NOMO-1 treated with dmso at 0.1 percent for 144 hours (cell line): ENCODE results near the gene TCP11.

Source experiments
- DNase-seq: peaks from one replicate; lab custom pipeline; 2025; ENCODE audit not compliant: unreplicated experiment; lab: John Stamatoyannopoulos, UW

TCP11 gene

DNA sequence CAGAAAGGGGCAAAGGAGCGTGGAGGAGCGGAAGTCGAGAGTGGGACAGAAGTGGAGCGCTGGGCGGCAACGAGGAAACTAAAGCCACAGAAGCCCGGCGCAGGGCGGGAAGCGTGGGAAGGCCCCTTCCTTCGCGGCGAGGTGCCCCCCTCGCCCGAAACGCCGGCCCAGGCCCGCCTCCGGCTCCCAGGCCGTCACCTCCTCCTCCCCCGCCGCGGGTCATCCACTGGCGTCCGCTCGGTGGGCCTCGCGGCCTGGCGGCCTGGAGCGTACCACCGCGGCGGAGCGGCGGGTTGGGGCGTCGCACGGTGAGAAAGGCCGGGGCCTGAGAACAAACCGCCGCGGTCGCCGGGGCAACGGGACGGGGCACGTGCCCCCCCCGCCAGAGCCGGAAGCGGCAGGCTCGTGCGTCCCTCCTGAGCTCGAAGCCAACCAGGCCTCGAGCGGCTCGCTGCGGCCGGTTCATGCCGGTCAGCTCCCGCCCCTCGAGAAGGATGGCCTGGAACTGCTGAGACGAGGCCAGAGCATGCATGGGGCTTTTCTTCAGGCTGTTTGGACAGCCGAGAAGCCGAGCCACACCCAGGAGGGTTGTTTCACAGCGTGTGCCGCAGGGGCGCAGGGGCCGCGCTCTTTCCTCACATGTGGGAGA, at the start of gene TCP11:
TCP11 (minus strand) TSS at position 333 of the 649 bp plus-strand sequence. CDS start 469 bp downstream, outside the sequence.
- DNase-seq: no peak

DNA sequence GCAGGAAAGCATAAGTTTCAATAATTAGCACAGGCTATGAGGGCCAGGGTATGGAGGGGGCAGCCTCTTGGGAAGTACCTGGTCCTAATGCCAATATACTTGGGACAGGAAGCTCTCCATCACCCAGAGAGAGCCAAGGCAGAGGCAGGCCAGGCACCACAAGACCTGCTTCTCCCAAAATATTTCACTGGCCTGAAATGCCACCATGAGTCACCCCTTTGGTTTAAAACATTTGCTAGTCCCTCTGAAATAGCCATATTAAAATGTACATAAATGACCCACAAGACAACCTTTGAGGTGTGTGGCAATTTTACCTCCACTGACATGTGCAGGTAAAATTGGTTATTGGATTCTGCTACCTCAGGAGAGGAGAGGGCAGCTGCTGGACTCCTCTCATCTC, 49.2 kb upstream of the TCP11 start:
- DNase-seq: no peak

DNA sequence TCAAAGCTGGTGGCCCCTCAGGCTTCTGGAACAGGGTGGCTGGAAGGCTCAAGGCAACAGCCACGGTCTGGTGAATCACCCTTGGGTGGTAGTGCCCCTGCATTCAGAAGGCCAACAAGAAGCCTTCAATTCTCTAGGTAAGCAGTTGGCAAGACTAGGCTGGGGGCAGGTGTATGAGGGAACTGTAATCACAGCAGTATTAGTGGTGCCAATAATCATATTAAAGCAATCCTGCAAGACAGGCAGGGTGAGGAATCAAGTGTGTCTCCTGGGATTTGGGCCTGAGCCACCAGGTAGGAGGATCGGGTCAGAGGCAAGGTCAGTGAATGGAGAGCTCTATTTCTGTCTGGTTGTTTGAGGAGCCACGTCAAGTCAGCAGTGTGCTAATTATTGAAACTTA, 47.7 kb upstream of the TCP11 start:
- DNase-seq: no peak

DNA sequence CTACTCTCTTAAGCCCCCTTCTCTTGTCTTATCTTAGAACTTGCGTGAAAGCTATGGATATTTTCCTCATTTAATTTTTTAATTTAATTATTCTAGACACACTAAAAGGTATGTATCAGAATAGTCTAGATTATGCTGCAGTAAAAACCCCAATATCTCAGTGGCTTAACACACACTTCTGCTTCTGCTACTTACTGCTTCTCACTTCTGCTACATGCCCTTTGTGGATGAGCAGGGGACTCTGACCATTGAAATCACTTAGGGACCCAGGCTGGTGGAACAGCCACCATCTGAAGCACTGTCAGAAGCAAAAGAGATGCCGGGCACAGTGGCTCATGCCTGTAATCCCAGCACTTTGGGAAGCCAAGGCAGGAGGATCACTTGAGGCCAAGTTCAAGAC, 45.4 kb upstream of the TCP11 start:
- no peak for DNase-seq

DNA sequence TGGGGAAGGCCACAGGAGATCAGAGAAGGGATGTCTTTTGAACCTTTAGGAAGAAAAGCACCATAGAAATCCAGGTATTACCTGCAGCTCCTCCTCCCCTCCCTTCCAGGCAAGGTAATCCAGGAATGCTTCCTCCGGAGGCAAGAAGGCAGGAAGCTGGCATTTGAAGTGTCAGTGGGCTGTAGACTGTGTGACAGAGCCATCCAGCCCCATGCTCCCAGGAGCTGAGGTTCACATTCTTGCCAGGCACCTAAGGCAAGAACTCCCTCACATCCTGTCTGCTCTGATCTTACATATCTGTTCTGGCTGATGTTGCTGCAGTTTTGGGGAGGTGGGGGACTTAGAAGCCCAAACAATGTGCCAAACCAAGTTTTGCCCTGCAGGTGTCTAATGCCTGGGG, 44.8 kb upstream of the TCP11 start:
- no peak for DNase-seq

DNA sequence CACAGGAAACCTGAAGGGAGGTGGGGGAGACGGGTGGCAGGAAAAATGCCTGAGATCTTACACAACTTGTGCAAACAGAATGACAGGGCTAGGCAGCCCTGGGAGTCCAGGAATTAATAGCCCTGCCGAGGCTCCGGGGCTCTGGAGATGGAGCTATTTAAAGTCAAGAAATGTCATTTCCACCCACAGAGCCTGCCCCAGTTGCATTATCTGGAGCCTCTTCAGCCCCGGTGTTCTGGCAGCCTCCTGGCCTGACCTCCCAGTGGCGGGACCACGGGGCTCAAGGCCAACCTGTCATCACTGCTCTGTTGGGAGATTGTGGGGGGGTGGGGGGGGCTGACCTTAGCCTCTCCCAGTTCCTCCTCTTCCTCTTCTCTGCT, 44.2 kb upstream of the TCP11 start:
- no peak for DNase-seq

DNA sequence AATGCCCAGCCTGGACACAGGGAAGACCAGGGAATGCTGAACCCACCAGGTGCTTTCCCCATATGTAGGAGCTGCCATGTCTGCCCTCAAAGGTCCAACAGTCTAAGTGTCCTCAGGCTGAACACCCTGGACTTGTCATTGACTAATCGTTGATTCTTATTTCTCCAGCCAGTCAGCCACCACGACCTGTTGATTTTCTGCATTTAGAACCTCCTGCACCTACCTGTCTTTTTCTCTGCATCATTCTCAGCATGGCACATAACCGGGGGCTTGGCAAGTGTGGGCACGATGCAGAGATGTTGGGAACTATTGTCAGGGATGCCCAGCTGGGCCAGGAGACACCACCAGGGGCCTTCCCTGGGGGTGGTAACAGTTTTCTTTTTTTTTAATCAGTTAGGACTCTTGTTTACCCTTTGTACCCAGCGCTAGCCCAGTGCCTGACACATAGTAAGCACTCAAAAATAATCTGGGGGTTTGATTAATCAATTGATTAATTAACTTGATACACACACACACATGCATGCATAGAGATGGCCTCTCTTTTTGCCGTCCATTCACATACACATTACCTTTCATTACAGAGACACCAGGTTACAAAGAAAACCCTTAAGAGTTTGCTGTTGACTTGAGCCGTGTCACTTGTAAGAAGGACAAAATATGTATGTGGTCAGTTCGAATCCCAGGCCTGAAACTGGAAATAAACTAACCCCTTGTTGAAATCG, 43.6 kb upstream of the TCP11 start:
- no peak for DNase-seq

DNA sequence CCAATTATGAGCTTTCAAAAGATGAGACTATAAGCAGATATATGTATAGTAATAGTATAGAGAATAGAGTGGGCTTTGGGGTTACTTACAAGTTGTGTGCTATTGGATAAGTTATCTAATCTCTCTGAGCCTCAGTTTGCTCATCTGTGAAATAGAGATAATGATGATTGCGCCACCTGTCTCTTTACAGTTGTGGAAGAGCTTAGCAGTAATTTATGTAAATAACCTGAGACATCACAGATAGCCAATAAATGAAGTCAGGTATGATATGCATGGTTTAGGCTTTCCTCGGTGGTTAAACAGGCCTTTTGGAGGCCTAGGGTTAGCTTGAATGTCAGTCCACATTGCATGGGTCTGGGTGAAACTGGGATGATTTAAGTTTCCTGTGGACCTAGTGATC, 42.8 kb upstream of the TCP11 start:
- DNase-seq: no peak

DNA sequence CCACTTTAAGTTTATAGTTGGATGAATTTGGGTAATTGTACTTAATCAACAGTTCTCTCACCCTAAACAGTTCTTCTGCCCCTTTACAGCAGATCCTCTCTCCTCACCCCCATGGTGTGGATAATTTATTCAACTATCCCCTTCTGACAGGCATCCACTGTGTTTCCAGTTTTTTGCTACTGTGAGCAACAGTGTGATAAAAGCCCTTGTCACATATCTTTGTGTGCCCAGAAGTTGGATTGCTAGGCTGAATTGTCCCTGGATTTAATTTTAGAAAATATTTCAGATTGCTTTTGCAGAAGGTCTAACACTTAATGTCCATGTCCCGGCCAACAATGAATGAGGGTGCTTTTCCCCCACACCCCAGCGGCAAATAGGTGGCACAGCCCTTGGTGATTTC, 42.1 kb upstream of the TCP11 start:
- DNase-seq: no peak

DNA sequence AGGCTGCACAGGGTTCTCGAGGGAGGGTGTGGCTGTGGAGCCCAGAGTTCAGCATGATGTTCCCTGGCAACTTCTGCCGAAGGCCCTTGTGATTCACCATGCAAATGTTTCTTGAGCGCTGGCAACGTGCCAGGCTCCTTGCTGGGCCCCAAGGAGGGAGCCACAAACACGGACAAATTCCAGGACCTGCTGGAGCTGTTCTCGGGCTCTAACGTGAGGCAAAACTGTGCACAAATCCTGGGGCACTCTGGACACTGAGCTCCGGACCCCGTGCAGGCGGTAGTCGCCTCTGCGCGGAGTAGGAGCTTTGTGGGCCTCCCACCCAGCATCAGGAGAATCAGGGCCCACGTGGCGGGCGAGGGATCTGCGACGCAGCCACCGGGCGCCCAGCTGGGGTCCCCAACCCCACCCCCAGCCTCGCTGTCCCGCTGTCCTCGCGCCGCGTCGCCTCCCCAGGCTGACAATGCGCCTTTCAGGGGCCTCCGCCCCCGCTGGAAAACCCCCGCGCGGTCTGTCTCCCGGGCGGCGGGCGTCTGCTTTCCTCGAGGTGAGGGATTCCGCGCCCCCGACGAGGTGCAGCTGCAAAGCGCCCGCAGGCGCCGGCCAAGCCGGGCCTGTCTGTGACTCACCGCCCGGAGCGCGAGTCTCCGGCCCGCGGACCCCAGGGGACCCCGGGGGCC, 40.9 kb upstream of the TCP11 start:
- no peak for DNase-seq

DNA sequence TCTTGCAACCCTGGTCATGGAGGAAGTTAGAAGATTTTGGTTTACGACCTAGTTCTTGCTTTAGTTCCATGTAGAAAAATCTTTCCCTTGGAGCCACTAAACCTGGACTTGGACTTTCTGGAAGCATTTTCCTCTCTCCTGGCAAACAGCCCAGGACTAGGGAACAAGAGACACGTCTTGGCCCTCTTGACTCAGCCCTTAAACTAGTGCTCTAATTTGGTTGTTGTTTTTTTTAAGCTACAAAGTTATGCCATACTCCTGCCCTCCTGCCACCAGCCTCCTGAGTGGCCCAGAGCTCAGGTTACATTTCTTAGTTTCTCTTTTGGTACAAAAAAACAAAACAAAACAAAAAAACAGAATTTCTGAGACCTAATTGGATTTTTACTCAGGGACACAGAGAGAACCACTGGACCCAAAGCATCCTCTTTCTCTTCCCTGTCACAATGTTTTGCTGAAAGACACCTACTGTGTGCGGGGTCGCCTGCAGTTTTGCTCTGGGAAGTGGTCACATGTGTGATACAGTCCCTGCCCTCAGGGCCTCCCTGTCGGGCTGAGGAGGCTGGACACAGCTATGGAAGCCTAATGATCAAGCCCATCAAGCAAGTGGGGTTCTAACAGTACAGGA, 40.3 kb upstream of the TCP11 start:
- no peak for DNase-seq

DNA sequence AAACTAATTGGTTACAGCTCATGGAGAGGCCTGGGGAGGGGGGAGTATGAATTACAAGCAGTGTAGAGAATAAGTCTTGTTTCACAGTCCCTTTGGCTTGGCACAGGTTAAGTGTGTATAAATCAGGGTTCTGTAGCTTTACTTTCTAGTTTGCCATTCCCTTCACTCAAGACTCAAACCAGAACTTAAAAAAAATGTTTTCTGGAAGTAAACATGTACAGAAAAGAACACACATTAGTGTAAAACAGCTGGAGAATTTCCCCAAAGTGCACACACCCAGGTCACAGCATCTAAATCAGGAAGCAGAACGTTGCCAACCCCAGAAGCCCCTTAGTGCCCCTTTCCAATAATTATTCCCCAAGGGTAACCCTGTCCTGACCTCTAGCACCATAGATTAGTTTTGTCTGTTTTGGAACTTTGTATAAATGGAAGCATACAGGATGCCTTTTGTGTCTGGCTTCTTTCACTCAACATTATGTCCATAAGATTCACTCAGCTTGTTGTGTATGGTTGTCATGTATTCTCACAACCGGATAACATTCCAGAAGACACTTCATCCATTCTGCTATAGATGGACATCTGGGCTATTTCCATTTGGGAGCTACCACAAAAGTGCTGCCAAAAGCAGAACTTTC, 38.9 kb upstream of the TCP11 start:
- no peak for DNase-seq

DNA sequence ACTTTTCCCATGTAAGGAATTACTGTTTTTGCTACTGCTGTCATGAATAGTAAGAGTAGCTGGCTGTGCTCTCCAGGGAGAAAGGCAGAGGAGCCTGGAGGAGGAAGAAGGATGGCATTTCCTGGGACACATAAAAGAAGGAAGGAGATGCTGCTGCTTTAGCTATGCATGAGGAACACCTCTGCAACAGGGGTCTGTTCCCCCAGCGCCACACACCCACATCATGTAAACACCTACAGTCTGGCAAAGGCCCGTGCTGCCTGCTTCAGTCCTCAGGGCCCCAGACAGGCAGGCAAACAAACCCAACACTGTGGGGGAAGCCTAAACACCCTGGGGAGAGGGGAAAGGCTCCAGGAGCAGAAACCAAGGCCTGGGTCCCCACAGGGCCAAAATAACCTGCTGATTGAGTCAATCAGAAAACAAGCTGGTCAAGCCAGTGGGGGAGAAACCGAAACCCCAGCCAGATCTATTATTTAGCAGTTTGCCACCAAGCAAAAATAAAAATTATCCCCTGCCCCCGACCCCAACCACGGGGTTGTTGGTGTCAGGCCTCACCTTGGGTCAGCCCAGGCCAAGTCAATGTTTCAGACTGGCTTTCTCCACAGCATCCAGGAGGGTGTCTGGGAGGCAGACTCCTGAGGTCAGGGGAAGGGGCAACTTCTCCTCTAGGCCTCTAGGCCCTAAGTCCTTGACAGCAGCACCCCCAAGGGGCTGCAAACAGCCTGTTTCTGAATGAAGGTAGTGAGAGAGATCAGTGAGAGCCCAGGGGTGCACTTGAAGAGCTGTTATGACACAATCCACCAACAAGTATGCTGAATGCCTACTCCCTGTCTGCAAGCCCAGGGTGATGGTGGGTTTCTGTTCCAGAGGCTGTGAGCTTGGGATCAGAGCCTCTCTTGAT, 38.0 kb upstream of the TCP11 start:
- no peak for DNase-seq

DNA sequence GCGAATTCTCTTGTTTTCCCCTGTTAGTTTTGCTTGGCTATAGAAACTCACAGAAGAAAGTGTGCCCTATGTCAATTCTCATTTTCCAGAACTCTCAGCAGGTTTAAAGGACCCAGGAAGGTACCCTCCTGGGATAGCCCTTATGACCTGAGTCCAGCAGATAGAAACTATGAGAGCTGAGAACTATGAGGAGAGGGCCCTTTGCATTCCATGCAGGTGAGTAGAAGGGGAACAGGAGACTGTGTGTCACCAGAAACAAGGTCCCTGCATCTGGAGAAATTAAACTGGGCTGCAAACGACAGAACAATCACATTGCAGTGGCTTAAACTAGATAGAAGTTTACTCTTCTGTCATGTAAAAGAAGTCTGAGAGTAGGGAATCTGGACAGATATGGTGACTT, 36.9 kb upstream of the TCP11 start:
- no peak for DNase-seq

DNA sequence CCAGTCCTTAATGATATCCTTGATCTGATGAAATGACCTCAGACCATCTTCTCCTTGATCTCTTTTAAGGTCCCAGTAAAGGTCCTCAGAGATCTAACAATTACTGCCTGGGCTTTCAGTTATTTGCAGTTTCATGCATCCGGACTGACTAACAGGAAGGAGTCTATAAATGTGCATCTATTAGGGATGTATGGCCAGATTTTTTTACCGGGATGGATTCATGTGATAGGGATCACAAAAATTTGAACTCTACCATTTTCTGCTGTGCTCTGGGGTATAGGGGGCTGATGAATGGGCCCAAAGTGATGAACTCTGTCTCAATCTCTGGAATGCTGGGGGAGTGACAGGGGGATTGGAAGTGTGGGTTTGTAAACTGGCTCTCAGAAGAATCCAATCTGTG, 36.5 kb upstream of the TCP11 start:
- no peak for DNase-seq

DNA sequence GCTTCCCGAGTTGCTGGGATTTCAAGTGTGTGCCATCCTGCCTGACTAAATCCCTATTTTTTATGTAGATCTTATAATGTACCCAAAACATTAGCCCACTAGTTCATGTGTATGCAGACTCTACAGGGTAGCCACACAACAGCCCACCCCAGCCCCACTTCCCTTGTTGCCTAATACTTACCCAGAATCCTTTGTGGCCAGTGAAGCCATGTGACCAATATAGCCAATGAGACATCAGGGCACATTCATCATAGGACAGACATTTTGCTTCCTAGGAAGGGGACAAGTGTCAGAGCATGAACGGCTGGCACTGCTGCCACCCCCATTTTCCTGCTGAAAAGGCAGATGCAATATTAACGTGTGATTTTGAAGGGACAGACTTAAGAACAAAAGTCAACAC, 36.0 kb upstream of the TCP11 start:
- no peak for DNase-seq

DNA sequence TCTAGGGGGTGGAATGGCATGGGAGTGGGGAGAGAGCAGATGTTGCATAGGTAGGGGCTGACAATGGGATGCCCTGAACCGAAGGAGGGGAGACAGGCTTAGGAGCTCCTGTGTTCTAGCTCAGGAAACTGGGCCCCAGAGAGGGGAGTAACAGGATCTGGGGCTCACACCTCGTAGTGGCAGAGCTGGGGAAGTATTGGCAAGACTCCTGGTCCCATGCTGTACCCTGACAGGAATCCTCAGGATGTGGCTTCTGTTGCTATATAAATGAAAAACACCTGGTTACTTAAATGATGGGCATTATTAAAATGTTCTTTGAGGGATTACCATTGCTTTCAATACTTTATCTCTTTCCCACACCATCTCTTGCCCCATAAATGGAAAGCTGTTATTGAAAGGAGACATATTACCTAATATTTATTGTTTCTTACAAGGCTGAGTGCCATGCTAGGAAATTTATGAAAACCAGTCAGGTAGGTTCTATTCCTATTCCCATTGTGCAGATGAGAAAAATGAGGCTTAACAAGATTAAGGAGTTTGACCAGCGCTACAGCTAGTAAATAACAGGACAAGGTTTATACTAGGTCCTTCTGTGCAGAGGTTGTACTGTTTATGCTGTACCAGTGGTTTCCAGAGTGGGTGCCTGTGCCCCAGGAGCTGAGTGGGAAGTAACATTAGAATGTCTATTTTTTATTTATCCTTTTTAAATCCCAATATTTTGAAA, 35.3 kb upstream of the TCP11 start:
- no peak for DNase-seq

DNA sequence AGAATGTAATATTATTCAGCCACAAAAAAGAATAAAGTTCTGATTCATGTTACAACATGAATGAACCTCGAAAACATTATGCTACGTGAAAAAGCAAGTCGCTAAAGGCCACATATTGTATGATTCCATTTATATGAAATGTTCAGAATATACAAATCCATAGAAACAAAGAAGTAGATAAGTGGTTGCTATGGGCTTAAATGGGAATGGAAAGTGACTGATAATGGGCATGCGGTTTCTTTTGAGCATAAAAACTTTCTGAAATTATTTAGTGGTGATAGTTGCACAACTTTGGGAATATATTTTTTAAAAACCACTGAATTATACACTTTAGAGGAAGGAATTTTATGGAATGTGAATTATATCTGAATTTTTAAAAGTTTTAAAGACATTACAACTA, 33.4 kb upstream of the TCP11 start:
- no peak for DNase-seq

DNA sequence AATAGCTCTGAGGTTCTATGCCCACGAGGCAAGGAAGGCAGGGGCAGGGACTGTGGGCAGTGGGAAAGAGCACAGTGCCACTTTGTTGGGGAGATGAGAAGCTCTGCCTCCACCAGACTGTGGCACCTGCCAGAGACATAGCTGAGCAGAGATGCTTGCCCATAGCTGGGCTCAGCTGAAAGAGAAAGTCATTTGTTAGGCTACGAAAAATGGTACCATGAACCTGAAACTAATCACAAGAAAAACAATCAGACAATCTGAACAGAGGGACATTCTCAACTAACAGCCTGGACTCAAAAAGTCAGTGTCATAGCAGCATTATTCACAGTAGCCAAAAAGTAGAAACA, 32.9 kb upstream of the TCP11 start:
- DNase-seq: no peak
